AG09319 (cell line): Measurements from ENCODE around the gene CXCL6.

Experiments used
- DNase-seq: peaks from one replicate; pipeline ENCODE4 v3.0.0-alpha.2; 2010; ENCODE audit warnings: low read depth; ENCODE audit errors: extremely low read depth
- TF ChIP-seq, protein P1 (sequence below): IDR thresholded peaks from 2 replicates; pipeline ENCODE4 v1.5.1; 2011; ENCODE audit warnings: low read depth, mild to moderate bottlenecking, inconsistent platforms, low read length, moderate library complexity

CXCL6 gene

GRCh38 chr4:73859614-73860088 lies 23.2 kb downstream of the CXCL6 start:
- TF ChIP-seq, protein P1, sequence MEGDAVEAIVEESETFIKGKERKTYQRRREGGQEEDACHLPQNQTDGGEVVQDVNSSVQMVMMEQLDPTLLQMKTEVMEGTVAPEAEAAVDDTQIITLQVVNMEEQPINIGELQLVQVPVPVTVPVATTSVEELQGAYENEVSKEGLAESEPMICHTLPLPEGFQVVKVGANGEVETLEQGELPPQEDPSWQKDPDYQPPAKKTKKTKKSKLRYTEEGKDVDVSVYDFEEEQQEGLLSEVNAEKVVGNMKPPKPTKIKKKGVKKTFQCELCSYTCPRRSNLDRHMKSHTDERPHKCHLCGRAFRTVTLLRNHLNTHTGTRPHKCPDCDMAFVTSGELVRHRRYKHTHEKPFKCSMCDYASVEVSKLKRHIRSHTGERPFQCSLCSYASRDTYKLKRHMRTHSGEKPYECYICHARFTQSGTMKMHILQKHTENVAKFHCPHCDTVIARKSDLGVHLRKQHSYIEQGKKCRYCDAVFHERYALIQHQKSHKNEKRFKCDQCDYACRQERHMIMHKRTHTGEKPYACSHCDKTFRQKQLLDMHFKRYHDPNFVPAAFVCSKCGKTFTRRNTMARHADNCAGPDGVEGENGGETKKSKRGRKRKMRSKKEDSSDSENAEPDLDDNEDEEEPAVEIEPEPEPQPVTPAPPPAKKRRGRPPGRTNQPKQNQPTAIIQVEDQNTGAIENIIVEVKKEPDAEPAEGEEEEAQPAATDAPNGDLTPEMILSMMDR = no peak
- DNase-seq = peak; percentile 86

- no peak for DNase-seq
- TF ChIP-seq, protein P1 = no peak
Measured at GRCh38 chr4:73860181-73860580, 23.7 kb downstream of the CXCL6 start.

- TF ChIP-seq, protein P1 = no peak
Measured at GRCh38 chr4:73860917-73861316, 24.4 kb downstream of the CXCL6 start.

GRCh38 chr4:73862322-73862721 lies 25.8 kb downstream of the CXCL6 start:
- TF ChIP-seq, protein P1 = no peak
- no peak for DNase-seq

More at GRCh38 chr4:73860917-73861316, 24.4 kb downstream of the CXCL6 start:
- DNase-seq = no peak

GRCh38 chr4:73864365-73864764 lies 27.9 kb downstream of the CXCL6 start:
- TF ChIP-seq, protein P1 = peak; percentile 14; the same call in 1 of the 2 replicates
- DNase-seq = no peak

DNA sequence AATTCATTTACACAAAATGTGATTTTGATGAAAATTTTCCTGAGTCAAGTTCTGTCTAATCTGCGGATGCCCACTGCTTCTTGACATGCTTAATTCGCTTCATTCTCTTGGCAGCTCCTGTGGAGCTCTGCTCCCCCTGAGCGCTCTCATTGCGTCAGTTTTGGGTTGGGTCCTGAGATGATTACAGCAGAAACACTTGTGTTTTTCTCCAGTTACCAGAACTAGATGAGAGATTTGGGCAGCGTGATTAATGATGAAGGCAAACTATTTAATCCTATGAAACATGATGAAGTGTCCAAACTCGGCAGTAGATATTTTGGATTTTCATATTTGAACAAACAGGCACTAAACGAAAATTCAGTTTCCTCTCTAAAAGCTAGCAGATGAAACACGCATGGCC lies 28.5 kb downstream of the CXCL6 start:
- no peak for DNase-seq
- TF ChIP-seq, protein P1 = no peak

DNA sequence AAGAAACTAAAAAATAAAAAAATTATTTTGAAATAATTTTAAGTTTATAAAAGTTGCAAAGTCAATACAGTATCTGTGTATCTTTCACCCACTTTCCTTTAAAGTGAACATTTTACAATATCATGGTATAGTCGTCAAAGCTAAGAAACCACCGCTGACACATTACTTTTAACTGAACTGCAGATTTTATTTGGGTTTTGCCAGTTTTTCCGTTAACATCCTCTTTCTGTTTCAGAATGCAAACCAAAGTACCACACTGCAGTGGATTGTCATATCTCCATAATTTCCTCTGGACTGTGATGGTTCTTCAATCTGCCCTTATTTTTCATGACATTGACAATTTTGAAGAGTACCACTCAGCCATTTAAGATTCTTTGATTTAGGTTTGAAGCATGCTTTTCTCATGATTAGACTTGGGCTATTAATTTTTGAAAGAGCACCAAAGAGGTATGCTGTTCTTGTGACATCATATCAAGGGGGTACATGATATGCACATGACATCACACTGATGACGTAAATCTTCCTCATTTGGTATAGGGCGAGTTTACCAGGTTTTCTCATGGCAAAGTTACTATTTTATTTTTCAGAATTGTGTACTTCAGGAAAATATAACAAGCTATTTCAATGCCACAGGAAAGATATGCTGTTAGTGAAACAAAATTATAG lies 29.1 kb downstream of the CXCL6 start:
- DNase-seq = no peak

More for the DNA sequence above, 29.1 kb downstream of the CXCL6 start:
- TF ChIP-seq, protein P1 = no peak
